ENCODE data around the gene ADGRA1. TPM values are rescaled to one million over a fixed set of nuclear protein-coding genes. Genes with fewer than 3 reads are reported as not detected.
"Not testable (repeated sequence)": the region's sequence is repeated elsewhere in the genome, so short reads cannot be mapped to it uniquely, and the experiment has no call there.

Gene ADGRA1
- total RNA-seq, 3 donors from 2014 or later (not counting 1 experiment from before 2014, with no cell fraction given), result not detected

DNA sequence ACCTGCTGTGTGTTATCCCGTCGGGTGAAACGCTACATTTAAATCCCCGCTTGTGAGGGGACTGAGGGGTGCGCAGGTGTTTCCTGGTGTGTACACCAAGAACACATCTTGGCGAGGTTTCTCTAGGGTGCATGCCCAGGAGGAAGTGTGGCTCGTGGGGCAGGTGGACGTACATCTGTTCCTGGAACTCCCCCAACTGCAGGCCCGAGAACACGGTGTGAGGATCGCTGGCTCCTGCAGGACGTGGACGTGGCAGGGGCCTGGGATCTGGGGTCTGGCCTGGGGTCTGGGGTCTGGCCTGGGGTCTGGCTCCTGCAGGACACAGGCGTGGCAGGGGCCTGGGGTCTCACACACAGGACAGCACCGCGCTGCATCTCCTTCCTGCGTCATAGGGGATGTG, 82.4 kb downstream of the ADGRA1 start:
- ATAC-seq, result peak in 1 of 3 donors; percentile 27
- Mint-ChIP-seq H3K9me3 (peaks cover 0 to 5% of the 10 kb centered on the region in 2 donors), H3K36me3 (no peaks in the 10 kb centered on the region), H3K4me1 (peaks cover 0 to 7% of the 10 kb centered on the region in 2 donors), H3K27ac (no peak overlapping the region), H3K4me3 (no peak overlapping the region), H3K27me3 (ENCODE audit: low read depth in 2 of 2) (peaks cover 7 to 13% of the 10 kb centered on the region in 2 donors)
- H3K4me3 ChIP-seq (ENCODE audit: low read length), result no peak overlapping the region
- WGBS (ENCODE audit: insufficient coverage), result 55% methylated on average over 17 of the region's 17 CpGs
- TF ChIP-seq, protein P1, sequence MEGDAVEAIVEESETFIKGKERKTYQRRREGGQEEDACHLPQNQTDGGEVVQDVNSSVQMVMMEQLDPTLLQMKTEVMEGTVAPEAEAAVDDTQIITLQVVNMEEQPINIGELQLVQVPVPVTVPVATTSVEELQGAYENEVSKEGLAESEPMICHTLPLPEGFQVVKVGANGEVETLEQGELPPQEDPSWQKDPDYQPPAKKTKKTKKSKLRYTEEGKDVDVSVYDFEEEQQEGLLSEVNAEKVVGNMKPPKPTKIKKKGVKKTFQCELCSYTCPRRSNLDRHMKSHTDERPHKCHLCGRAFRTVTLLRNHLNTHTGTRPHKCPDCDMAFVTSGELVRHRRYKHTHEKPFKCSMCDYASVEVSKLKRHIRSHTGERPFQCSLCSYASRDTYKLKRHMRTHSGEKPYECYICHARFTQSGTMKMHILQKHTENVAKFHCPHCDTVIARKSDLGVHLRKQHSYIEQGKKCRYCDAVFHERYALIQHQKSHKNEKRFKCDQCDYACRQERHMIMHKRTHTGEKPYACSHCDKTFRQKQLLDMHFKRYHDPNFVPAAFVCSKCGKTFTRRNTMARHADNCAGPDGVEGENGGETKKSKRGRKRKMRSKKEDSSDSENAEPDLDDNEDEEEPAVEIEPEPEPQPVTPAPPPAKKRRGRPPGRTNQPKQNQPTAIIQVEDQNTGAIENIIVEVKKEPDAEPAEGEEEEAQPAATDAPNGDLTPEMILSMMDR (IDR thresholded peaks at IDR 0.05), result no peak
- no peaks in the 10 kb centered on the region for H3K9me3 ChIP-seq (ENCODE audit: control insufficient read depth, insufficient read depth, low read length)
- H3K27me3 ChIP-seq (ENCODE audit: control insufficient read depth, insufficient read depth, low read length), result no peaks in the 10 kb centered on the region
- no peak overlapping the region for H3K27ac ChIP-seq (ENCODE audit: low read length)
- H3K4me1 ChIP-seq (ENCODE audit: control insufficient read depth, insufficient read depth, low read length), result no peaks in the 10 kb centered on the region
- intact Hi-C loops (cut with micrococcal nuclease), result no loop called here
- H3K36me3 ChIP-seq (ENCODE audit: control insufficient read depth, insufficient read depth, low read length), result no peaks in the 10 kb centered on the region
- no peak for DNase-seq

DNA sequence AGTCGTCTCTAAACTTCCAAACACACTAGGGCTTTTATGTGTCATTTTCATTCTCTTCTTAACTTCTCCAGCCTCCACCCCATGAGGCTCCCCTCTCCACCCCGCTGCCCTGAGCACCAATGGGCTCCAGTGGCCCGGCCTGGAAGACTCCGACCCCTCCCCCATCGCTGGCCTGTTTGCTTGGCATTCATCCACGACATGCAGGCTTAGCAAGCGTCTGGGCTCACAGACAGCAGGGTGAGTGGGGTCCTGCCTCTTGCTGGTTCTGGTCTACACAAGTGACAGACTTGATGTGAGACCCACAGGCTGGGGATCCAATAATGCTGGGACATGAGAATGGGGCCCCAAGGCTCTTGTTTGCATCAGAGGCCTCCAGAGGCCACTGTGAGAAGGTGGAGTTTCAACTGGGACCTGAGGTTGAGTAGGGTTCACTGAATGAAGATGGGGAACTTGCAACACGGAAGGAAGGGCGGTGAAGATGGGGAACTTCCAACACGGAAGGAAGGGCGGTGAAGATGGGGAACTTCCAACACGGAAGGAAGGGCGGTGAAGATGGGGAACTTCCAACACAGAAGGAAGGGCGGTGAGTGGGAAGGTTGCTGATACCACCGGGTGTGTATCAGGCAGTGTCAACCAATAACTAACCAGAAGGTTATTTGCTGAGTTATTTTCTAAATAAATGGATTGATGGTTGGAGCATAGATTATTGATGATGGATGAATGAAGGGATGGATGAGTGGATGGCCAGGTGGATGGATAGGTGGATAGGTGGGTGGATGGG, 86.3 kb downstream of the ADGRA1 start:
- H3K4me1 ChIP-seq (ENCODE audit: control insufficient read depth, insufficient read depth, low read length), result no peaks in the 10 kb centered on the region
- Mint-ChIP-seq H3K27me3 (ENCODE audit: low read depth in 2 of 2) (peaks cover 7 to 13% of the 10 kb centered on the region in 2 donors), H3K4me1 (peaks cover 6 to 14% of the 10 kb centered on the region in 2 donors), H3K9me3 (peaks cover 0 to 17% of the 10 kb centered on the region in 2 donors), H3K27ac (no peak overlapping the region), H3K36me3 (no peaks in the 10 kb centered on the region), H3K4me3 (no peak overlapping the region)
- ATAC-seq, result no peak
- DNase-seq, result no peak
- no peak overlapping the region for H3K4me3 ChIP-seq (ENCODE audit: low read length)
- no peak overlapping the region for H3K27ac ChIP-seq (ENCODE audit: low read length)
- TF ChIP-seq, protein P1 (IDR thresholded peaks at IDR 0.05), result no peak
- H3K9me3 ChIP-seq (ENCODE audit: control insufficient read depth, insufficient read depth, low read length), result no peaks in the 10 kb centered on the region
- H3K36me3 ChIP-seq (ENCODE audit: control insufficient read depth, insufficient read depth, low read length), result no peaks in the 10 kb centered on the region
- intact Hi-C loops (cut with micrococcal nuclease), result no loop called here
- no peaks in the 10 kb centered on the region for H3K27me3 ChIP-seq (ENCODE audit: control insufficient read depth, insufficient read depth, low read length)
- 86% methylated on average over 15 of the region's 15 CpGs for WGBS (ENCODE audit: insufficient coverage)

DNA sequence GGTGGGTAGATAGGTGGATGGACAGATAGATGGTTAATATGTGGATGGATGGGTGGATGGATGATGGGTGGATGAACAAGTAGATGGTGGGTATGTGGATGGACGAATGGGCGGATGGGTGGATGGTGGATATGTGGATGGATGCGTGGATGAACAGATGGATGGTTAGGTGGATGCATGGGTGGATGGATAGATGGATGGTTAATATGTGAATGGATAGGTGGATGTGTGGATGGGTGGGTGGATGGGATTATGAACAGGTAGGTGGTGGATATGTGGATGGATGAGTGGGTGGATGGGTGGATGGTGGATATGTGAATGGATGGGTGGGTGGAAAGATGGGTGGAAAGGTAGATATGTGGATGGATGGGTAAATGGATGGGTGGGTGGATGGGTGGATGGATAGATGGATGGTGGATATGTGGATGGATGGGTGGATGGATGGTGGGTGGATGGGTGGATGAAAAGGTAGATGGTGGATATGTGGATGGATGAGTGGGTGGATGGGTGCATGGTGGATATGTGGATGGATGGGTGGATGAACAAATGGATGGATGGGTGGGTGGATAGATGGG, 87.1 kb downstream of the ADGRA1 start:
- H3K4me1 Mint-ChIP-seq, result peaks cover 6 to 14% of the 10 kb centered on the region in 2 donors
- Histone ChIP-seq H3K9me3 (ENCODE audit: control insufficient read depth, insufficient read depth, low read length) (no peaks in the 10 kb centered on the region), H3K4me3 (ENCODE audit: low read length) (no peak overlapping the region), H3K27me3 (ENCODE audit: control insufficient read depth, insufficient read depth, low read length) (no peaks in the 10 kb centered on the region), H3K36me3 (ENCODE audit: control insufficient read depth, insufficient read depth, low read length) (no peaks in the 10 kb centered on the region), H3K4me1 (ENCODE audit: control insufficient read depth, insufficient read depth, low read length) (no peaks in the 10 kb centered on the region), H3K27ac (ENCODE audit: low read length) (no peak overlapping the region)
- no peaks in the 10 kb centered on the region for H3K36me3 Mint-ChIP-seq
- intact Hi-C loops (cut with micrococcal nuclease), result no loop called here
- ATAC-seq (no peak), DNase-seq (no peak)
- H3K27ac Mint-ChIP-seq, result no peak overlapping the region
- H3K27me3 Mint-ChIP-seq (ENCODE audit: low read depth in 2 of 2), result peaks cover 7 to 13% of the 10 kb centered on the region in 2 donors
- WGBS (ENCODE audit: insufficient coverage), result 82% methylated on average over 3 of the region's 3 CpGs
- no peak overlapping the region for H3K4me3 Mint-ChIP-seq
- peaks cover 0 to 17% of the 10 kb centered on the region in 2 donors for H3K9me3 Mint-ChIP-seq
- TF ChIP-seq, protein P1 (IDR thresholded peaks at IDR 0.05), result no peak

DNA sequence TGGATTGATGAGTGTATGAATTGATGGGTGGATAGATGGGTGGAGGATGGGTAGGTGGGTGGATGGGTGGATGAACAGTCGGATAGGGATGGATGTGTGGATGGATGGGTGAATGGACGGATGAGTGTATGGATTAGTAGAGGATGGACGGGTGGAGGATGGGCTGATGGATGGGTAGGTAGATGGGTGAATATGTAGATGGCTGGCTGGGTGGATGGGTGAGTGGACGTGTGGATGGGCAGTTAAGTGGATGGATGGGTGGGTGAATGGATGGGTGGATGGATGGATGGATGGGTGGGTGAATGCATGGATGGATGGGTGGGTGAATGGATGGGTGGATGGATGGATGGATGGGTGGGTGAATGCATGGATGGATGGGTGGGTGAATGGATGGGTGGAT, 87.9 kb downstream of the ADGRA1 start:
- intact Hi-C loops (cut with micrococcal nuclease); H3K4me3 Mint-ChIP-seq; H3K27ac Mint-ChIP-seq; ATAC-seq; H3K27me3 ChIP-seq (ENCODE audit: control insufficient read depth, insufficient read depth, low read length); DNase-seq; H3K36me3 Mint-ChIP-seq; H3K4me1 ChIP-seq (ENCODE audit: control insufficient read depth, insufficient read depth, low read length); H3K36me3 ChIP-seq (ENCODE audit: control insufficient read depth, insufficient read depth, low read length); H3K9me3 ChIP-seq (ENCODE audit: control insufficient read depth, insufficient read depth, low read length); H3K4me3 ChIP-seq (ENCODE audit: low read length); H3K27ac ChIP-seq (ENCODE audit: low read length): not testable (repeated sequence)
- peaks cover 0 to 17% of the 10 kb centered on the region in 2 donors for H3K9me3 Mint-ChIP-seq
- H3K27me3 Mint-ChIP-seq (ENCODE audit: low read depth in 2 of 2), result peaks cover 7 to 13% of the 10 kb centered on the region in 2 donors
- 95% methylated on average over 4 of the region's 4 CpGs for WGBS (ENCODE audit: insufficient coverage)
- H3K4me1 Mint-ChIP-seq, result peaks cover 6 to 14% of the 10 kb centered on the region in 2 donors
